ENCODE measurements around the gene PPOX. TPM values are rescaled to one million over a fixed set of nuclear protein-coding genes. Genes with fewer than 3 reads are reported as not detected.

The PPOX gene
- total RNA-seq, 1 experiment from 2014 or later = 24.2 TPM

DNA sequence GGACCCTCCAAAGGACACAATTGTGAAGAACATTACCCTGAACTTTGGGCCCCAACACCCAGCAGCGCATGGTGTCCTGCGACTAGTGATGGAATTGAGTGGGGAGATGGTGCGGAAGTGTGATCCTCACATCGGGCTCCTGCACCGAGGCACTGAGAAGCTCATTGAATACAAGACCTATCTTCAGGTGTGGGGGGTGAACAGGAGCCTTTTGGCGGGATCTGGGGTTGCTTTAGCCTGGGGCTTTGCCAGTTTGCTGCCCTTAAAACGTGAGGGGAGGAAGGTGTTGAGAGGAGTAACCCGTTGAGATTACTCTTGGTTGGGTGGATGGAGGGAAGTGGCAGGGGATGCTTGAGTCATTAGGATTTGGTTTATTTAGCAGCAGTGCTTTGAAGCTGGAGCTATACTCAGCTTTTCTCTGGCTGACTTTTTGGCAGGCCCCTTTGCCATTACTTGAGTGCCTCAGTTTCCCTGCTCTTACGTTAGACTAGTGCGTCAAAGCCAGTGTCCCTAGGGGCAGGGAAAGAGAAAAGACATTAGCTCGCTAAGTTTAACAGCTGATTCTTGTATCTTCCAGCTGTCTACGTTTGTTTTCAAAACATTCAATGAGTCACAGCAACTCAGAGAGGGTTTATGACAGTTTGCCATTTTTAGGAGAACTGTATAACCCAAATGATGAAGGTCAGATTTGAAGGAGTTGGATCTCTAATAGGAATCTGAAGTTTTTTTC lies 40.4 kb downstream of the PPOX start:
- CTCF ChIA-PET = no interaction called here
- no peaks in the 10 kb centered on the region for H3K9me2 ChIP-seq (ENCODE audit: insufficient read depth)
- intact Hi-C loops (cut with micrococcal nuclease) = no loop called here
- TF ChIP-seq EZH2 (IDR thresholded peaks at IDR 0.05) = no peak
- TF ChIP-seq, protein P1, sequence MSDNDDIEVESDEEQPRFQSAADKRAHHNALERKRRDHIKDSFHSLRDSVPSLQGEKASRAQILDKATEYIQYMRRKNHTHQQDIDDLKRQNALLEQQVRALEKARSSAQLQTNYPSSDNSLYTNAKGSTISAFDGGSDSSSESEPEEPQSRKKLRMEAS (IDR thresholded peaks at IDR 0.05) = no peak
- TF ChIP-seq CEBPB (IDR thresholded peaks at IDR 0.05; ENCODE audit: low read depth) = no peak
- TF ChIP-seq POLR2AphosphoS5 (IDR thresholded peaks at IDR 0.05; ENCODE audit: low read depth, low read length) = no peak
- TF ChIP-seq JUND (IDR thresholded peaks at IDR 0.05) = no peak
- TF ChIP-seq ZFX (IDR thresholded peaks at IDR 0.05) = no peak
- no peak for TF ChIP-seq YY1 (IDR thresholded peaks at IDR 0.05; ENCODE audit: extremely low read depth, insufficient replicate concordance, low read depth, low read length)
- no peak for TF ChIP-seq SRF (IDR thresholded peaks at IDR 0.05; ENCODE audit: low read depth)
- no peak for TF ChIP-seq SP1 (IDR thresholded peaks at IDR 0.05; ENCODE audit: low read depth)
- TF ChIP-seq, protein P2, sequence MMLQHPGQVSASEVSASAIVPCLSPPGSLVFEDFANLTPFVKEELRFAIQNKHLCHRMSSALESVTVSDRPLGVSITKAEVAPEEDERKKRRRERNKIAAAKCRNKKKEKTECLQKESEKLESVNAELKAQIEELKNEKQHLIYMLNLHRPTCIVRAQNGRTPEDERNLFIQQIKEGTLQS (IDR thresholded peaks at IDR 0.05) = no peak
- H2AFZ ChIP-seq (ENCODE audit: low read depth, low read length, poor library complexity, severe bottlenecking) = no peak overlapping the region
- H4K20me1 ChIP-seq (ENCODE audit: insufficient read depth) = no peaks in the 10 kb centered on the region
- H3K27me3 ChIP-seq (ENCODE audit: insufficient read depth, low read length) = no peaks in the 10 kb centered on the region
- POLR2A ChIA-PET = interaction anchor here (0.6 kb wide), 1 partner anchor 12 kb away, joined by 3 read pairs; no protein-coding TSS in a partner anchor
- no peaks in the 10 kb centered on the region for H3K9me3 ChIP-seq (ENCODE audit: control insufficient read depth in 1 of 2, insufficient read depth in 1 of 2, low read depth in 1 of 2, low read length in 2 of 2)
- DNase-seq (ENCODE audit: low read depth, low spot score) (no peak), ATAC-seq (no peak)
- no peak overlapping the region for H3K9ac ChIP-seq (ENCODE audit: low read length)
- no peak overlapping the region for H3K4me2 ChIP-seq (ENCODE audit: low read length)
- RAD21 ChIA-PET (ENCODE audit: low non-redundant PET in 1 of 2, low total read pairs in 2 of 2, uncharacterized antibody in 2 of 2, unreplicated experiment in 2 of 2) = no interaction called here
- peaks cover 4 to 25% of the 10 kb centered on the region in 2 experiments; a peak in 3 of 4 replicates for H3K4me1 ChIP-seq (ENCODE audit: control insufficient read depth in 1 of 2, insufficient read depth in 2 of 2, low read length in 2 of 2)
- H3K4me3 ChIP-seq (replicated peaks in 1 of 2; ENCODE audit: low read depth in 1 of 2, low read length in 2 of 2) = no peak overlapping the region
- H3K36me3 ChIP-seq (ENCODE audit: control insufficient read depth in 1 of 2, insufficient read depth in 2 of 2, low read length in 2 of 2) = peaks cover 42 to 55% of the 10 kb centered on the region in 2 experiments
- no peak overlapping the region for H3K27ac ChIP-seq (ENCODE audit: low read depth, low read length)
- peaks cover 29% of the 10 kb centered on the region for H3K79me2 ChIP-seq (ENCODE audit: insufficient read depth, low read length)
- no TSS peak for BruUV-seq (replicated peaks)

DNA sequence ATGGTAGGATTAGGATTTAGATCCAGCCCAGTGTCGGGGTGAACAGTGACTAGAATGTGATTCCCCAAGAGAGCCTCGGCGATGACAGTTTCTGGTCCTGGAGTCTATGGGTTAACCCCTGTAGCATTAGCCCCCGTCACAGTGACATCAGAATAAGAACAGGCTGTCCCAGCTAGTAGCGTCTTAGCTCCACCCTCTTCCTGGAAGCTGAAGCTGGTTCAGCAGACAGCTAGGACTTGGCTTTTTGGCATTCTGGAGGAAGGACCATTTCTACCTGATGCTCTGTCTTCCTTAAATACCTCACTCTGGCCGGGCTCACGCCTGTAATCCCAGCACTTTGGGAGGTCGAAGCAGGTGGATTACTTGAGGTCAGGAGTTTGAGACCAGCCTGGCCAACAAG lies 40.9 kb downstream of the PPOX start:
- peaks cover 29% of the 10 kb centered on the region for H3K79me2 ChIP-seq (ENCODE audit: insufficient read depth, low read length)
- DNase-seq (ENCODE audit: low read depth, low spot score) = no peak
- ChIA-PET RAD21 (ENCODE audit: low non-redundant PET in 1 of 2, low total read pairs in 2 of 2, uncharacterized antibody in 2 of 2, unreplicated experiment in 2 of 2) (no interaction called here), CTCF (no interaction called here), POLR2A (no interaction called here)
- peaks cover 4 to 20% of the 10 kb centered on the region in 2 experiments; a peak in 3 of 4 replicates for H3K4me1 ChIP-seq (ENCODE audit: control insufficient read depth in 1 of 2, insufficient read depth in 2 of 2, low read length in 2 of 2)
- no peaks in the 10 kb centered on the region for H3K9me3 ChIP-seq (ENCODE audit: control insufficient read depth in 1 of 2, insufficient read depth in 1 of 2, low read depth in 1 of 2, low read length in 2 of 2)
- H2AFZ ChIP-seq (ENCODE audit: low read depth, low read length, poor library complexity, severe bottlenecking) = no peak overlapping the region
- H3K4me3 ChIP-seq (replicated peaks in 1 of 2; ENCODE audit: low read depth in 1 of 2, low read length in 2 of 2) = no peak overlapping the region
- no peak overlapping the region for H3K27ac ChIP-seq (ENCODE audit: low read depth, low read length)
- H3K36me3 ChIP-seq (ENCODE audit: control insufficient read depth in 1 of 2, insufficient read depth in 2 of 2, low read length in 2 of 2) = peaks cover 48 to 59% of the 10 kb centered on the region in 2 experiments
- no peaks in the 10 kb centered on the region for H3K9me2 ChIP-seq (ENCODE audit: insufficient read depth)
- TF ChIP-seq FOSL1 (IDR thresholded peaks at IDR 0.05; ENCODE audit: low read depth) = no peak
- TF ChIP-seq, protein P3, sequence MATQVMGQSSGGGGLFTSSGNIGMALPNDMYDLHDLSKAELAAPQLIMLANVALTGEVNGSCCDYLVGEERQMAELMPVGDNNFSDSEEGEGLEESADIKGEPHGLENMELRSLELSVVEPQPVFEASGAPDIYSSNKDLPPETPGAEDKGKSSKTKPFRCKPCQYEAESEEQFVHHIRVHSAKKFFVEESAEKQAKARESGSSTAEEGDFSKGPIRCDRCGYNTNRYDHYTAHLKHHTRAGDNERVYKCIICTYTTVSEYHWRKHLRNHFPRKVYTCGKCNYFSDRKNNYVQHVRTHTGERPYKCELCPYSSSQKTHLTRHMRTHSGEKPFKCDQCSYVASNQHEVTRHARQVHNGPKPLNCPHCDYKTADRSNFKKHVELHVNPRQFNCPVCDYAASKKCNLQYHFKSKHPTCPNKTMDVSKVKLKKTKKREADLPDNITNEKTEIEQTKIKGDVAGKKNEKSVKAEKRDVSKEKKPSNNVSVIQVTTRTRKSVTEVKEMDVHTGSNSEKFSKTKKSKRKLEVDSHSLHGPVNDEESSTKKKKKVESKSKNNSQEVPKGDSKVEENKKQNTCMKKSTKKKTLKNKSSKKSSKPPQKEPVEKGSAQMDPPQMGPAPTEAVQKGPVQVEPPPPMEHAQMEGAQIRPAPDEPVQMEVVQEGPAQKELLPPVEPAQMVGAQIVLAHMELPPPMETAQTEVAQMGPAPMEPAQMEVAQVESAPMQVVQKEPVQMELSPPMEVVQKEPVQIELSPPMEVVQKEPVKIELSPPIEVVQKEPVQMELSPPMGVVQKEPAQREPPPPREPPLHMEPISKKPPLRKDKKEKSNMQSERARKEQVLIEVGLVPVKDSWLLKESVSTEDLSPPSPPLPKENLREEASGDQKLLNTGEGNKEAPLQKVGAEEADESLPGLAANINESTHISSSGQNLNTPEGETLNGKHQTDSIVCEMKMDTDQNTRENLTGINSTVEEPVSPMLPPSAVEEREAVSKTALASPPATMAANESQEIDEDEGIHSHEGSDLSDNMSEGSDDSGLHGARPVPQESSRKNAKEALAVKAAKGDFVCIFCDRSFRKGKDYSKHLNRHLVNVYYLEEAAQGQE (IDR thresholded peaks at IDR 0.05; ENCODE audit: low read depth) = no peak
- TF ChIP-seq RAD21 (IDR thresholded peaks at IDR 0.05; ENCODE audit: low read depth) = no peak
- TF ChIP-seq SP1 (IDR thresholded peaks at IDR 0.05; ENCODE audit: low read depth) = no peak
- no peak for TF ChIP-seq ELF1 (IDR thresholded peaks at IDR 0.05; ENCODE audit: borderline replicate concordance, low read depth)
- TF ChIP-seq POLR2A (IDR thresholded peaks at IDR 0.05; ENCODE audit: borderline replicate concordance, extremely low read depth, insufficient read depth, insufficient read length) = no peak
- TF ChIP-seq CBX3 (IDR thresholded peaks at IDR 0.05; ENCODE audit: low read depth) = no peak
- TF ChIP-seq CEBPB (IDR thresholded peaks at IDR 0.05; ENCODE audit: low read depth) = no peak
- ATAC-seq = no peak
- no peak overlapping the region for H3K9ac ChIP-seq (ENCODE audit: low read length)
- intact Hi-C loops (cut with micrococcal nuclease) = no loop called here
- no TSS peak for BruUV-seq (replicated peaks)
- H4K20me1 ChIP-seq (ENCODE audit: insufficient read depth) = no peaks in the 10 kb centered on the region
- H3K27me3 ChIP-seq (ENCODE audit: insufficient read depth, low read length) = no peaks in the 10 kb centered on the region
- H3K4me2 ChIP-seq (ENCODE audit: low read length) = no peak overlapping the region
